Fibroblast of the conjunctiva (primary cell): ENCODE data around the gene DENND10.
"Not testable (repeated sequence)": the region's sequence is repeated elsewhere in the genome, so short reads cannot be mapped to it uniquely, and the experiment has no call there.

ENCODE experiments used
- DNase-seq: peaks from one replicate; pipeline ENCODE4 v3.0.0-alpha.2; 2010; ENCODE audit warnings: low read depth

DENND10 gene

DNA sequence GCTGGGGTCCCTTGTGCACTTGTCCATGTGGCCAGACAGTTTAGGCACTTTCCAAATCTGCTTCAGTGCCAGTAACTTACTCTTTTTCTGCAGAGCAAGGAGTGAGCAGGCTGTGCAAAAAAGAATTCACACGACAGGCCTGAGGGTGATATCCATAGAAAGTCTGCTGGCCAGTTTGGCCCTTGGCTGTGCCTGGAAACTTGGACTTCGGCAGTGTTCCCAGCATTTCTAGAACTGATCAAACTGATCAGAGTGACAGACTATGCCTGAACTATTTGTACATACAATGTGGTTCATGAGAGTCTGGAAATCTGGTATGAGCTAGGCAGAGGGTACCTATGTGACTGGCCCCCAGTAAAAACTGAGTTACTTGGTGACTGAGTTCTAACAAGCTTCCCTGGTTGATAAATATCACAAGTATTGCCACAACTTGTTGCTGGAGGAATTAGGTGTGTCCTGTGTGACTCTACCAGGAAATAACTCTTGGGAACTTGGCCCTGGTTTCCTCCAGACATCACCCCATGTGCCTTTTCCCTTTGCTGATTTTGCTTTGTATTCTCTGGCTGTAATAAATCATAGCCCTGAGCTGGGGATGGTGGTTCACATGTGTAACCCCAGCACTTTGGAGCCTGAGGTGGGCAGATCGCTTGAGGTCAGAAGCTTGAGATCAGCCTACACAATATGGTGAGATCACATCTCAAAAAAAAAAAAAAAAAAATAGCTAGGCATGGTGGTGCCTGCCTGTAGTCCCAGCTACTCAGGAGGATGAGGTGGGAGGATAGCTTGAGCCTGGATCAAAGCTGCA is 3.3 kb upstream of the DENND10 start:
- DNase-seq = no peak

DNA sequence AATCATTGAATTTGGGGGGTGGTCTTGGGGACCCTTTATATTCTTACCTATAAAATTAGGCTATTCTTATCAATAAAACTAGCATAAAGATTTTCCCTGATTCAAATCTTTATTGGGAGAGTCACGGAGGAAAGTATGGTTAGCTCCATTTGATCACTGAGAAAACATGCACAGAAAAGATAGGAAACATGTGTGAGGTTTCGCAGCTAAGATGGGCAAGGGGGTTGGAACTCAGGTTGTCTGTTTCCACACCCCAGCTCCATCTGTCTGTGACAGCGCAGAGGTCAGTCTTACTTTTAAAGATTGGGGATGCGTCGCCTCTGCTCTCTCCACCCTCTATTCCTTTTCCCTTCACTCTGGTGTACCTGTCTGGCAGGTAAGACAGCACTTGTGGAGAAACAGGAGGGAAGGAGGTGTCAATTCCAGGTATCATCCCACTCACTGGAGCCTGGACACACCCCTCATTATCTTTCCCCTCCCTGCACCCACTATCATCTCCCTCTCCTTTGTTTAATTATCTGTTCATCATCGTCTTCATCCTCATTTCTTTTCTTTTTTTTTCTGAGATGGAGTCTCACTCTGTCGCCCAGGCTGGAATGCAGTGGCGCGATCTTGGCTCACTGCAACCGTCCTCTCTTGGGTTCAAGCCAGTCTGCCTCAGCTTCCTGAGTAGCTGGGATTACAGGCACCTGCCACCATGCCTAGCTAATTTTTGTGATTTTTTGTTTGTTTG is 2.4 kb upstream of the DENND10 start:
- DNase-seq = no peak

GRCh38 chr10:119103241-119103902 is 541 bp upstream of the DENND10 start:
- no peak for DNase-seq

DNA sequence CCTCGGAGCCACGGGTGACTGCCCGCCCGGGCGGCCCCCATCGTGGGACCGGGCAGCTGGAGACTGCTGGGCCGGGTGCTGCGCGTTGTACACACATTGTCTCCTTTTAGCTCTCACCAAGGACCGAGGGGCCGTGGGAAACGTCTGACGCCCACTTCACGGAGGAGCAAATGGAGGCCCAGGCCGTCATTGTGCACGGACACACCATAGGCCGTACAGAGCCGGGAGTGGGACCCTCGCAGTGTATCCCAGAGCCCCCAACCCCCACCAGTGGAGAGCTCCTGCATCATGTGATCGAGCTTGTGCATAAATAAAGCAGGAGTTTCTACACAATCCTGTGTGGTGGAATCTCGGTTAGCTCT is 722 bp downstream of the DENND10 start:
- no peak for DNase-seq

- DNase-seq = no peak
Observed at GRCh38 chr10:119105155-119105554, 1.2 kb downstream of the DENND10 start.

DNA sequence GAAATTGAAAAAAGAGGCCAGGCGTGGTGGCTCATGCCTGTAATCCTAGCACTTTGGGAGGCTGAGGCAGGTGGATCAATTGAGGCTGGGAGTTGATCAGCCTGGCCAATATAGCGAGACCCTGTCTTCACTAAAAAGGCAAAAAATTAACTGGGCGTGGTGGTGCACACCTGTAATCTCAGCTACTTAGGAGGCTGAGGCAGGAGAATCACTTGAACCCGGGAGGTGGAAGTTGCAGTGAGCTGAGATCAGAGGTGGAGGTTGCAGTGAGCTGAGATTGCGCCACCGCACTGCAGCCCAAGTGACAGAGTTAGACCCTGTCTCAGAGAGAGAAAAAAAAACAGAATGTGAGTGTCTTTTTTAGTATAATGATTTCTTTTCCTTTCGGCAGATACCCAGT is 2.0 kb downstream of the DENND10 start:
- DNase-seq = not testable (repeated sequence)

GRCh38 chr10:119107106-119107505 is 3.2 kb downstream of the DENND10 start:
- DNase-seq = not testable (repeated sequence)

DNA sequence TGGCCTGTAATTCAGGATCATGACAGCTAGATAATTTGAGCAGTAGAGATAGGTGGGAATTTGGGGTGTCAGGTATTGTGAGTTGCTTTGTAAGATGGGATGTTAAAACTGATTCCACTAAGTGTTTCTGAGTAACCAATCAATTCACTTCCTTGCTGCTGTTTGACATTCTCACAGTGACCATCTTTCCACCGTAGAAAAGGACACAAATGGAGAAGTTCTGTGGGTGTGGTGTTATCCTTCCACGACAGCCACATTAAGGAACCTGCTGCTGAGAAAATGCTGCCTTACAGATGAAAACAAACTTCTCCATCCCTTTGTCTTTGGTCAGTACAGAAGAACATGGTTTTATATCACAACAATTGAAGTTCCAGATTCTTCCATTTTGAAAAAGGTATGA is 3.9 kb downstream of the DENND10 start:
- not testable (repeated sequence) for DNase-seq

- DNase-seq = no peak
Observed at GRCh38 chr10:119112056-119112455, 8.1 kb downstream of the DENND10 start.

GRCh38 chr10:119113751-119114732 is 10.1 kb downstream of the DENND10 start:
- DNase-seq = peak; percentile 62

DNA sequence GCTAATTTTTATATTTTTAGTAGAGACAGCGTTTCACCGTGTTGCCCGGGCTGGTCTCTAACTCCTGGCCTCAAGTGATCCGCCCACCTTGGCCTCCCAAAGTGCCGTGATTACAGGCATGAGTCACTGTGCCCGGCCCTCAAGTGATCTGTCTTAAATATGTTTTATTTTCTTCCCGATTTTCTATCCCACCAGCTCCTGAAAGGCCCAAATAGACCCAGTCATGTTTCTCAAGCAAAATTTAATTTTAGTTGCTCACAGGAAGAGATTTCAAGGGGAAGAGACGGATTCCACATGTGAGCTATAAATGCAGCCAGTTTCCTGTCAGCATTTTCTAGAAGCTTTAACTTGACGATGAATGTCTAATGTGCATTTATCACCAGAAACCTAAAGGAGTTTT is 12.0 kb downstream of the DENND10 start:
- no peak for DNase-seq

DNA sequence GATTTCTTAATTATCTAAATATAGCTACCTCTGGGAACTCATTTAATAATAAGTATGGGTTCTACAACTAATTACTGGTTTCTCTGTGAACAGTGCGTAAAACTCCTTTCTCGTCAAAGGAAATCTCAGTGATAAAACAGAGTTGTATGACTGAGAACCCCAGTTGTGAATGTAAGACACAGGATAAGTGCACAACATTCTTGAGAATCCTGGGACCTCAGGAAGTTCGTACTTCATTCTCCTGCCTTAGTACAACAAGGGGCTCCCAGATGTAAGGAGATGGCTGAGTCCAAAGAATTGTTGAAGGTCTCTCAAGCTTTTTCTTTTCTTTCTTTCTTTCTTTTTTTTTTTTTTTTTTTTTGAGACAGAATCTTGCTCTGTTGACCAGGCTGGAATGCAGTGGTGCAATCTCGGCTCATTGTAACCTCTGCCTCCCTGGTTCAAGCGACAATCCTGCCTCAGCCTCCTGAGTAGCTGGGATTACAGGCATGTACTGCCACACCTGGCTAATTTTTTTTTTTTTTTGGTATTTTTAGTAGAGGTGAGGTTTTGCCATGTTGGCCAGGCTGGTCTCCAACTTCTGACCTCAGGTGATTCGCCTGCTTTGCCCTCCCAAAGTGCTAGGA is 12.5 kb downstream of the DENND10 start:
- DNase-seq = no peak

DNA sequence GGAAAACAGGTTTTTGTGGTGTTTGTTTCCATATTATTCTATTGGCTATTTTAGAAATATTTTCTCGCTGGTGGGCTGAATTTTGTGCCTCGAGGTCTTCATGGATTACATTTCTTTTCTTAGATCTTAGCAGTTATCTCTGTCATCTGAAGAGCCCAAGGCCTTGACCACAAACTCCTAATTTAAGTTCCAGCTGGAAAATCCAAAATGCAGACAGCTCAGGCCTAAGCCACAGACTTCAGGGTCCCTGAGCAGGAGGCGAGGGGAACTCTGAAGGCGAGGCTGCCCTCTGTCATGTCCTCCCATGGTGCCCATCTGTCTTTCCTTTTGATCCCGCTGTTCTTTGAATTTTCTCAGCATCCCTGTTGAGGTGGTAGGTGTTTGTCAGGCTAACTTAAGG is 14.3 kb downstream of the DENND10 start:
- no peak for DNase-seq

- no peak for DNase-seq
Observed at GRCh38 chr10:119119400-119119799, 15.5 kb downstream of the DENND10 start.

DNA sequence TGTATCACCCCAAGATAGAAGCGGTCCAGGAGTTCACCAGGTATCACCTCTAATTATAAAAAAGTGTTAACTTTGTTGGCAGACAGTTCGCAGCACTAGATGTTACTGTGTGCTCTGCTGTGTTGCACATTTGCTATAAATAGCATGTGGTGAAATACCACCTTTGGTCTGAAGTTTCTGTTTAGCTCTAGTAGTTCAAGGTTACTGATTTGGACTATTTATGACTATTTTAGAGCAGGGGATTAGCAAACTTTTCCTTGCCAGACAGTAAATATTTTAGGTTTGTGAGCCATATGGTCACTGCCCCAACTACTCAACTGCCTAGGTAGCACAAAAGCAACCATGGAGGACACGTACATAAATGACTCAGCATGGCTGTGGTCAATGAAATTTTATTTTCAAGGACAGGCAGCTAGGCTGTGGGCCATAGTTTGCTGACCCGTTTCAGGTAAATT is 16.5 kb downstream of the DENND10 start:
- DNase-seq = no peak

DNA sequence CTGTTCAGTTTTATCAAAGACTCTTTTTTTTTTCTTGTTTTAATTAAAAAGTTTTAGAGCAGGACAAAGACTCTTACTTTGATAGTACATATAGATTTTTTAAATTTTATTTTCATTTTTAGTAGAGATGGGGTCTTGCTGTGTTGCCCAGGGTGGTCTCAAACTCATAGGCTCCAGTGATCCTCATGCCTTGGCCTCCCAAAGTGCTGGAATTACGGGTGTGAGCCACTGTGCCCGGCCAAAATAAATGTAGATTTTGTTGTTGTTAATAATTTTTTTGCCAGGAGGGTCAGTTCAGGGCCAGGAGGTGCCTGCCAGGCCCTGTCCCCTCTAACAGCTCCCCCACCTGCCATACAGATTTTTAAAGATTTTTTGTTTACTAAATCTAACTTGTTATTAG is 17.0 kb downstream of the DENND10 start:
- no peak for DNase-seq

GRCh38 chr10:119125942-119126341 is 22.0 kb downstream of the DENND10 start:
- no peak for DNase-seq

DNA sequence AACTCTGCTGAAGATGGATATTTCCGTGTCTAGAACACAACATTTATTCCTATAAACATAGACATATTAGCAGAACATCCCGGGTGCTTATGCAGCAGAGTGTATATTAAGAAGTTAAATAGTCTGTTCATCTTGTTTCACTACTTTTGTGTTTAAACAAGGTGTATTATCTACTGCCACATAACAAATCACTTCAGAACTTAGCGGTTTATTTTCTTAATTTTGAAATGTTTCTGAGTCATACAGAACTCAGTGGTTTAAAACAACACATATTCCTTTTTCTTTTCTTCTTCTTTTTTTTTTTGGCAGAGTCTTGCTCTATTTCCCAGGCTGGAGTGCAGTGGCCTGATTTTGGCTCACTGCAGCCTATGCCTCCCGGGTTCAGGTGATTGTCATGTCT is 25.8 kb downstream of the DENND10 start:
- DNase-seq = no peak

GRCh38 chr10:119131512-119132240 is 27.8 kb downstream of the DENND10 start:
- DNase-seq = peak; percentile 34

DNA sequence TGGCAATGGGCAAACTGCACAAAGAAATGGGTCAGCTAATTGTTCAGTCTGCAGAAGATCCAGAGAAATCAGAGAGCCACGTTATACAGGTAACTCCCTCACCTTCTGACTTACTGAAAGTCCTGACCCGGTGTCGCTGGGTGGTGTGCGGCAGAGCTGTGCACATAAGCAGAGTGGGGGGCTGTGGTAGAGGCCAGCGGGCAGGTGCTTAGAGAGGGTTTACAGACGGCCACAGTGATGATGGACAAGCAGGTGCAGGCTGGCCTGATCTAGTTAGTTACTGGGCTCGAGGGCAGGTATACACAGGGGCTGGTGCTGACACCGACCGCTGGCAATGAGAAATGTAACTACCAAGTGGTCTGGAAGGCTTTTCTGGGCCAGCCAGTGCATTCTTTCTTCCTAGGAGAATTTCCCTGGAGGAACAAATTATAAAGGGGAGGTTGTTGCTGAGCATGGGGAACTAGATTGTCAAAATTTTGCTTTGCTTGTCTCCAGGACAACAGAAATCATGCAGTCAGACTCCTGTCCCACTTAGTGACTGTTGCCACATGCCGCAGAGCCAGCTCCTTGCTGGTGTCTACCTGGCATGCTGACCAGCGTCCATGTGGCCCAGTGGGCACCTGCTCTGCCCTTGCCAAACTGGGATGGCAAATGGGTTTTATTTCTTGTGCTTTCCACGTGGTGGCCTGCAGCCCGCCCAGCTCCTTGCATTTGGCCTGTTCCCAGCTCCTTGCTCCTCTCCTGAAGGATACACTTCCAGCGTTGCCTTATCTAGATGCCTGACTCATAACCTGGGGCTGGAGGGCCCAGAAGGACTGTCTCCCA is 28.8 kb downstream of the DENND10 start:
- DNase-seq = no peak
